ENCODE data around the gene SALL1. TPM values are rescaled to one million over a fixed set of nuclear protein-coding genes. Genes with fewer than 3 reads are reported as not detected.

Gene SALL1
- total RNA-seq, 1 experiment from 2014 or later, result 101 TPM

GRCh38 chr16:51097729-51098128 is 53.3 kb downstream of the SALL1 start:
- Histone ChIP-seq H4K8ac (replicated peaks; ENCODE audit: insufficient read length, low read depth, low read length) (no peak overlapping the region), H3K56ac (ENCODE audit: insufficient read length, low read depth, low read length) (no peak overlapping the region), H2BK15ac (ENCODE audit: low read depth, low read length) (no peak overlapping the region), H2BK12ac (ENCODE audit: insufficient read length, low read depth, low read length) (no peak overlapping the region), H2BK20ac (ENCODE audit: low read depth, low read length, poor library complexity, severe bottlenecking) (no peak overlapping the region), H2BK5ac (ENCODE audit: insufficient read length, low read length) (no peak overlapping the region), H3K4me2 (ENCODE audit: insufficient read depth, insufficient read length, low read length) (no peak overlapping the region), H3K18ac (ENCODE audit: insufficient read length, low read depth, low read length) (no peak overlapping the region), H3K79me1 (ENCODE audit: insufficient read depth, low read depth, low read length, poor library complexity, severe bottlenecking) (no peaks in the 10 kb centered on the region), H4K20me1 (ENCODE audit: control insufficient read depth, insufficient read depth, insufficient read length) (no peaks in the 10 kb centered on the region), H4K5ac (ENCODE audit: insufficient read length, low read depth, low read length) (no peak overlapping the region), H3K9me3 (ENCODE audit: control insufficient read depth, low read depth, low read length) (no peaks in the 10 kb centered on the region), H2AK5ac (ENCODE audit: insufficient read length, low read length) (no peak overlapping the region), H3K4ac (ENCODE audit: low read depth, low read length) (no peak overlapping the region), H3K79me2 (ENCODE audit: insufficient read depth, low read length) (no peaks in the 10 kb centered on the region), H3K4me1 (ENCODE audit: insufficient read depth, low read length) (no peaks in the 10 kb centered on the region), H3T11ph (ENCODE audit: low read length) (no peak overlapping the region), H3K27ac (ENCODE audit: insufficient read length, low read depth, low read length) (no peak overlapping the region), H2AFZ (ENCODE audit: low read length) (no peak overlapping the region), H3K27me3 (ENCODE audit: insufficient read depth, low read length) (no peaks in the 10 kb centered on the region), H3K14ac (ENCODE audit: insufficient read depth, low read length) (no peak overlapping the region), H3K23me2 (ENCODE audit: insufficient read length, low read depth, low read length, poor library complexity, severe bottlenecking) (no peaks in the 10 kb centered on the region), H4K91ac (ENCODE audit: insufficient read length, low read depth, low read length) (no peak overlapping the region), H3K9ac (ENCODE audit: extremely low read depth, insufficient read length, low read length) (no peak overlapping the region), H2BK120ac (ENCODE audit: low read depth, low read length, poor library complexity, severe bottlenecking) (no peak overlapping the region), H3K23ac (ENCODE audit: insufficient read length, low read depth, low read length) (no peak overlapping the region)
- H3K4me1 Mint-ChIP-seq, result peaks cover 17 to 25% of the 10 kb centered on the region in 2 experiments
- DNase-seq, result no peak
- H3K4me3 Mint-ChIP-seq, result no peak overlapping the region; a peak in 1 of 5 replicates
- no peaks in the 10 kb centered on the region; a peak in 2 of 5 replicates for H3K9me3 Mint-ChIP-seq
- no peaks in the 10 kb centered on the region; a peak in 1 of 7 replicates for H3K36me3 Mint-ChIP-seq (ENCODE audit: insufficient read depth in 1 of 3, low read depth in 3 of 3)
- H3K27me3 Mint-ChIP-seq (ENCODE audit: low read depth), result peaks cover 17% of the 10 kb centered on the region
- H3K27ac Mint-ChIP-seq, result no peak overlapping the region
- no CpG with 5 or more reads among the region's 2 CpGs for WGBS (ENCODE audit: extremely low coverage, insufficient read length, low lambda C conversion rate)
- TF ChIP-seq CTCF (conservative IDR thresholded peaks at IDR 0.05), result no peak
